Osteoblast (primary cell): ENCODE results near the gene SYCP3. TPM values are rescaled to one million over a fixed set of nuclear protein-coding genes. Genes with fewer than 3 reads are reported as not detected.

Source experiments
- DNase-seq: peaks from one replicate; pipeline ENCODE4 v3.0.0; 2011; ENCODE audit warnings: low spot score, mixed read lengths; ENCODE audit not compliant: insufficient read length; ENCODE audit errors: missing footprints
- H2AFZ ChIP-seq: 2 replicates; pipeline ENCODE4 v1.6.0; 2011; ENCODE audit warnings: mild to moderate bottlenecking, low read length
- H3K27ac ChIP-seq: 2 replicates; pipeline ENCODE4 v1.5.1; 2011; ENCODE audit warnings: mild to moderate bottlenecking, low read depth, low read length, moderate library complexity
- H3K27me3 ChIP-seq: 2 replicates; pipeline ENCODE4 v1.6.0; 2012; ENCODE audit warnings: mild to moderate bottlenecking, control low read depth, inconsistent platforms, low read length, moderate library complexity; ENCODE audit not compliant: insufficient read depth
- H3K36me3 ChIP-seq: 2 replicates; pipeline ENCODE4 v1.5.1; 2011; ENCODE audit warnings: mild to moderate bottlenecking, low read length, control low read depth, moderate library complexity; ENCODE audit not compliant: insufficient read depth
- H3K4me1 ChIP-seq: 2 replicates; pipeline ENCODE4 v1.5.1; 2011; ENCODE audit warnings: mild to moderate bottlenecking, low read length, control low read depth, moderate library complexity; ENCODE audit not compliant: insufficient read depth
- H3K4me2 ChIP-seq: 2 replicates; pipeline ENCODE4 v1.6.0; 2011; ENCODE audit warnings: mild to moderate bottlenecking, low read length; ENCODE audit not compliant: insufficient read depth
- H3K4me3 ChIP-seq: fragments of 200-600 bp; sonication (generic); 3 replicates; pipeline ENCODE4 v1.5.1; 2012; ENCODE audit warnings: mild to moderate bottlenecking, low read length, inconsistent platforms; ENCODE audit not compliant: insufficient read depth
- H3K79me2 ChIP-seq: 2 replicates; pipeline ENCODE4 v1.6.0; 2012; ENCODE audit warnings: mild to moderate bottlenecking, low read length, control low read depth, inconsistent platforms; ENCODE audit not compliant: insufficient read depth
- H3K9me3 ChIP-seq: 2 replicates; pipeline ENCODE4 v1.5.1; 2011; ENCODE audit warnings: low read depth, low read length, control low read depth
- H4K20me1 ChIP-seq: 2 replicates; pipeline ENCODE4 v1.6.0; 2012; ENCODE audit warnings: mild to moderate bottlenecking, low read length, control low read depth; ENCODE audit not compliant: insufficient read depth
- total RNA-seq: library from RNA; depleted of rRNA; stranded (reverse); fragments of >200 nt; gene quantifications from 2 replicates; pipeline ENCODE4 v1.2.3, GENCODE V29; 2012
- TF ChIP-seq, protein P1 (sequence below): IDR thresholded peaks from 2 replicates; pipeline ENCODE4 v1.5.1; 2011; ENCODE audit warnings: mild to moderate bottlenecking, low read depth, low read length, moderate library complexity; ENCODE audit errors: extremely low read depth

The SYCP3 gene
- total RNA-seq, 1 donor: 0.72 TPM

GRCh38 chr12:101720118-101720517, 19.1 kb downstream of the SYCP3 start:
- H3K4me3 ChIP-seq: no peak overlapping the region
- no peaks in the 10 kb centered on the region for H3K9me3 ChIP-seq
- H3K27me3 ChIP-seq: no peaks in the 10 kb centered on the region
- DNase-seq: no peak
- peaks cover 5% of the 10 kb centered on the region for H3K36me3 ChIP-seq
- no peak overlapping the region for H3K27ac ChIP-seq
- no peak overlapping the region for H3K4me2 ChIP-seq
- peaks cover 3% of the 10 kb centered on the region for H3K79me2 ChIP-seq
- peaks cover 7% of the 10 kb centered on the region for H3K4me1 ChIP-seq
- H2AFZ ChIP-seq: no peak overlapping the region
- TF ChIP-seq, protein P1, sequence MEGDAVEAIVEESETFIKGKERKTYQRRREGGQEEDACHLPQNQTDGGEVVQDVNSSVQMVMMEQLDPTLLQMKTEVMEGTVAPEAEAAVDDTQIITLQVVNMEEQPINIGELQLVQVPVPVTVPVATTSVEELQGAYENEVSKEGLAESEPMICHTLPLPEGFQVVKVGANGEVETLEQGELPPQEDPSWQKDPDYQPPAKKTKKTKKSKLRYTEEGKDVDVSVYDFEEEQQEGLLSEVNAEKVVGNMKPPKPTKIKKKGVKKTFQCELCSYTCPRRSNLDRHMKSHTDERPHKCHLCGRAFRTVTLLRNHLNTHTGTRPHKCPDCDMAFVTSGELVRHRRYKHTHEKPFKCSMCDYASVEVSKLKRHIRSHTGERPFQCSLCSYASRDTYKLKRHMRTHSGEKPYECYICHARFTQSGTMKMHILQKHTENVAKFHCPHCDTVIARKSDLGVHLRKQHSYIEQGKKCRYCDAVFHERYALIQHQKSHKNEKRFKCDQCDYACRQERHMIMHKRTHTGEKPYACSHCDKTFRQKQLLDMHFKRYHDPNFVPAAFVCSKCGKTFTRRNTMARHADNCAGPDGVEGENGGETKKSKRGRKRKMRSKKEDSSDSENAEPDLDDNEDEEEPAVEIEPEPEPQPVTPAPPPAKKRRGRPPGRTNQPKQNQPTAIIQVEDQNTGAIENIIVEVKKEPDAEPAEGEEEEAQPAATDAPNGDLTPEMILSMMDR: no peak
- H4K20me1 ChIP-seq: no peaks in the 10 kb centered on the region

GRCh38 chr12:101719566-101719965, 19.7 kb downstream of the SYCP3 start:
- Histone ChIP-seq H2AFZ (no peak overlapping the region), H4K20me1 (no peaks in the 10 kb centered on the region), H3K4me1 (peaks cover 7% of the 10 kb centered on the region), H3K79me2 (peaks cover 6% of the 10 kb centered on the region), H3K9me3 (no peaks in the 10 kb centered on the region), H3K27me3 (no peaks in the 10 kb centered on the region), H3K4me3 (no peak overlapping the region), H3K36me3 (peaks cover 5% of the 10 kb centered on the region), H3K27ac (no peak overlapping the region), H3K4me2 (no peak overlapping the region)
- TF ChIP-seq, protein P1: no peak
- DNase-seq: peak; percentile 83

DNA sequence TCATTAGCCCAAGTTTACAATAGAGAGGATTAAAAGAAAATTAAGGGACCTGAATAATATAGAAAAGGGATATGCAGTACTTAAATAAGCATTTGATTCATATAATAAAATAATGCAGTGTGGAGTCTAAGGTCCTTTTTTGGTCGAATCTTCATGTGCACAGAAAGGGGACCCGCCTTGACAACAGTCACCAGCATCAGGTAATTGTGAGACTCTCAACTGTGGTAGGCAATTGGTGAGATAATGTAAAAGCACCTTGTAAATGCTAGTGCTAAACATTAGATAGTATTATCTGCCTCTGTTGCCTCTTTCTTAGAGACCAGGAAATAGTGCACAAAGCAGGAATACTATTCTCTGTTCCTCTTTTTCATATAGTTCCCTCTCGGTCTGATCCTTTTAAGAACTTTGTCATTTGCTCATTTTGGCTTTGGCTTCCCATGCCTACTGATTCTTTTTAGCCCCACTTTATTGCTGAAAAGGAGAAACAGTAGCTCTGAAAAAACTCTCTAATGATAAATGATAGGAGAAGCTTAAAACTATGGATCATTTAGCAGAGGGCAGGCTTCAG, 24.3 kb downstream of the SYCP3 start:
- Histone ChIP-seq H3K36me3 (no peaks in the 10 kb centered on the region), H3K9me3 (no peaks in the 10 kb centered on the region), H3K27ac (no peak overlapping the region), H3K4me3 (no peak overlapping the region), H2AFZ (no peak overlapping the region), H3K4me1 (peaks cover 10% of the 10 kb centered on the region), H3K4me2 (no peak overlapping the region), H3K27me3 (no peaks in the 10 kb centered on the region), H4K20me1 (no peaks in the 10 kb centered on the region), H3K79me2 (peaks cover 31% of the 10 kb centered on the region)
- DNase-seq: no peak
- TF ChIP-seq, protein P1: no peak

GRCh38 chr12:101713930-101714329, 25.3 kb downstream of the SYCP3 start:
- H2AFZ ChIP-seq: no peak overlapping the region
- TF ChIP-seq, protein P1: no peak
- H3K4me3 ChIP-seq: no peak overlapping the region
- DNase-seq: no peak
- H3K27me3 ChIP-seq: no peaks in the 10 kb centered on the region
- peaks cover 4% of the 10 kb centered on the region for H3K4me1 ChIP-seq
- H3K27ac ChIP-seq: no peak overlapping the region
- H3K9me3 ChIP-seq: no peaks in the 10 kb centered on the region
- no peaks in the 10 kb centered on the region for H4K20me1 ChIP-seq
- H3K4me2 ChIP-seq: no peak overlapping the region
- H3K79me2 ChIP-seq: peaks cover 38% of the 10 kb centered on the region
- no peaks in the 10 kb centered on the region for H3K36me3 ChIP-seq
